ENCODE data around the gene CPSF4L. TPM values are rescaled to one million over a fixed set of nuclear protein-coding genes. Genes with fewer than 3 reads are reported as not detected.
A peak's percentile ranks its signal among the peaks of the same experiment; 100 is the strongest.

CPSF4L gene
- polyA plus RNA-seq, 3 donors: not detected

GRCh38 chr17:73255671-73256181 is 6.0 kb downstream of the CPSF4L start:
- Histone ChIP-seq H3K79me2 (ENCODE audit: insufficient read depth, low read length) (no peaks in the 10 kb centered on the region), H2AFZ (ENCODE audit: insufficient read depth, low read depth, low read length, poor library complexity, severe bottlenecking) (no peak overlapping the region), H3K4me3 (replicated peaks in 1 of 3; ENCODE audit: low read depth in 2 of 3, low read length in 3 of 3) (no peak overlapping the region), H3K36me3 (replicated peaks in 1 of 2; ENCODE audit: control insufficient read depth in 1 of 2, insufficient read depth in 2 of 2, low read length in 2 of 2) (no peaks in the 10 kb centered on the region), H3K4me1 (ENCODE audit: control insufficient read depth in 1 of 2, insufficient read depth in 2 of 2, low read length in 2 of 2) (no peaks in the 10 kb centered on the region), H4K20me1 (ENCODE audit: insufficient read depth, low read length) (no peaks in the 10 kb centered on the region), H3K27me3 (ENCODE audit: control insufficient read depth in 2 of 2, insufficient read depth in 2 of 2, low read length in 2 of 2) (no peaks in the 10 kb centered on the region), H3K9me3 (replicated peaks in 1 of 2; ENCODE audit: control insufficient read depth in 1 of 2, insufficient read depth in 1 of 2, low read length in 2 of 2) (no peaks in the 10 kb centered on the region), H3K4me2 (replicated peaks; ENCODE audit: extremely low read depth, low read length, poor library complexity, severe bottlenecking) (no peak overlapping the region), H3K27ac (ENCODE audit: low read depth in 1 of 2, low read length in 2 of 2) (no peak overlapping the region), H3K9ac (ENCODE audit: insufficient read depth, low read length, poor library complexity, severe bottlenecking) (no peak overlapping the region)
- intact Hi-C loops (cut with micrococcal nuclease): loop anchor here (1.0 kb wide), 2 partner anchors 113 to 114 kb away; no protein-coding TSS in a partner anchor
- peaks cover 3% of the 10 kb centered on the region for H3K4me1 Mint-ChIP-seq
- H3K4me3 Mint-ChIP-seq: no peak overlapping the region
- peaks cover 1 to 7% (median 2%) of the 10 kb centered on the region in 3 donors for H3K27me3 Mint-ChIP-seq (ENCODE audit: low read depth in 3 of 3)
- peak overlapping the region in 1 of 7 donors; percentile 63 for H3K27ac Mint-ChIP-seq
- 9% methylated on average over 6 of the region's 8 CpGs for WGBS (ENCODE audit: insufficient coverage)
- peak; percentile 34 to 51 (median 51) for DNase-seq
- peak; percentile 99 for TF ChIP-seq CTCF (IDR thresholded peaks at IDR 0.05)
- no peaks in the 10 kb centered on the region for H3K36me3 Mint-ChIP-seq
- H3K9me3 Mint-ChIP-seq: no peaks in the 10 kb centered on the region

- H3K36me3 Mint-ChIP-seq: peaks cover 10 to 17% of the 10 kb centered on the region in 2 donors
- Histone ChIP-seq H3K4me3 (replicated peaks in 1 of 3; ENCODE audit: low read depth in 2 of 3, low read length in 3 of 3) (no peak overlapping the region), H3K36me3 (replicated peaks in 1 of 2; ENCODE audit: control insufficient read depth in 1 of 2, insufficient read depth in 2 of 2, low read length in 2 of 2) (peaks cover 0 to 25% of the 10 kb centered on the region in 2 donors), H3K27ac (ENCODE audit: low read depth in 1 of 2, low read length in 2 of 2) (no peak overlapping the region), H3K79me2 (ENCODE audit: insufficient read depth, low read length) (no peaks in the 10 kb centered on the region), H3K9ac (ENCODE audit: insufficient read depth, low read length, poor library complexity, severe bottlenecking) (no peak overlapping the region), H2AFZ (ENCODE audit: insufficient read depth, low read depth, low read length, poor library complexity, severe bottlenecking) (no peak overlapping the region), H3K4me1 (ENCODE audit: control insufficient read depth in 1 of 2, insufficient read depth in 2 of 2, low read length in 2 of 2) (no peaks in the 10 kb centered on the region), H3K4me2 (replicated peaks; ENCODE audit: extremely low read depth, low read length, poor library complexity, severe bottlenecking) (no peak overlapping the region), H4K20me1 (ENCODE audit: insufficient read depth, low read length) (no peaks in the 10 kb centered on the region), H3K9me3 (replicated peaks in 1 of 2; ENCODE audit: control insufficient read depth in 1 of 2, insufficient read depth in 1 of 2, low read length in 2 of 2) (no peaks in the 10 kb centered on the region), H3K27me3 (ENCODE audit: control insufficient read depth in 2 of 2, insufficient read depth in 2 of 2, low read length in 2 of 2) (no peaks in the 10 kb centered on the region)
- H3K4me1 Mint-ChIP-seq: peaks cover 3% of the 10 kb centered on the region
- no peak overlapping the region for H3K4me3 Mint-ChIP-seq
- peaks cover 0 to 6% (median 0%) of the 10 kb centered on the region in 3 donors for H3K27me3 Mint-ChIP-seq (ENCODE audit: low read depth in 3 of 3)
- intact Hi-C loops (cut with micrococcal nuclease): no loop called here
- no peak for DNase-seq
- H3K9me3 Mint-ChIP-seq: no peaks in the 10 kb centered on the region
- H3K27ac Mint-ChIP-seq: peak overlapping the region in 1 of 7 donors; percentile 25
- 83% methylated on average over 1 of the region's 8 CpGs for WGBS (ENCODE audit: insufficient coverage)
- TF ChIP-seq CTCF (IDR thresholded peaks at IDR 0.05): no peak
Measured at GRCh38 chr17:73251871-73252270, 9.8 kb downstream of the CPSF4L start.

All from CD14-positive monocyte (primary cell).